Activated naive CD8-positive, alpha-beta T cell treated with anti-CD3 and anti-CD28 coated beads, Interleukin-2, amount 10 ng/mL, durations not matched to agents 7 days and 5 days (primary cell): ENCODE data around the gene RGCC. TPM values are rescaled to one million over a fixed set of nuclear protein-coding genes. Genes with fewer than 3 reads are reported as not detected.
A peak's percentile ranks its signal among the peaks of the same experiment; 100 is the strongest.

Experiments used
- ATAC-seq: fragments of 150-1000 bp; cut with Tn5 transposase; one replicate; pipeline ENCODE4 v1.10.0; 2021; ENCODE audit warnings: low read depth, moderate library complexity
- POLR2A ChIA-PET: fragments of 350-600 bp; sonication (Branson Sonifier 250); formaldehyde crosslinking; loops from one replicate; lab custom pipeline; 2021; ENCODE audit warnings: antibody characterized with exemption; lab: Charles Lee
- DNase-seq: peaks from one replicate; pipeline ENCODE4 v3.0.0; 2021
- H3K27ac Mint-ChIP-seq: one replicate; pipeline ENCODE4 v1.8.0; 2022; ENCODE audit warnings: mild to moderate bottlenecking, mixed read lengths
- H3K27me3 Mint-ChIP-seq: one replicate; pipeline ENCODE4 v1.8.0; 2022; ENCODE audit warnings: mild to moderate bottlenecking, moderate library complexity, mixed read lengths
- H3K36me3 Mint-ChIP-seq: one replicate; pipeline ENCODE4 v1.8.0; 2021; ENCODE audit warnings: mild to moderate bottlenecking, mixed read lengths
- H3K4me1 Mint-ChIP-seq: one replicate; pipeline ENCODE4 v1.8.0; 2021; ENCODE audit warnings: mixed read lengths
- H3K4me3 Mint-ChIP-seq: one replicate; pipeline ENCODE4 v1.8.0; 2022; ENCODE audit warnings: mild to moderate bottlenecking, moderate library complexity, mixed read lengths
- H3K9me3 Mint-ChIP-seq: one replicate; pipeline ENCODE4 v1.8.0; 2021; ENCODE audit warnings: mixed read lengths
- total RNA-seq, 2 experiments: library from RNA; stranded (reverse); gene quantifications; one replicate each; pipeline ENCODE4 v1.2.3, GENCODE V29; 2021

Gene RGCC
- total RNA-seq, 2 experiments from 2014 or later, result 38.7 to 45.3 TPM

GRCh38 chr13:41458187-41458760 is 924 bp downstream of the RGCC start:
- Mint-ChIP-seq H3K36me3 (peaks cover 5% of the 10 kb centered on the region), H3K4me1 (peaks cover 49% of the 10 kb centered on the region), H3K9me3 (no peaks in the 10 kb centered on the region), H3K4me3 (peak overlapping the region; percentile 89), H3K27ac (peak overlapping the region; percentile 88), H3K27me3 (peaks cover 19% of the 10 kb centered on the region)
- POLR2A ChIA-PET, result interaction anchor here (2.2 kb wide), 1 partner anchor 34 kb away, joined by 13 read pairs; no protein-coding TSS in a partner anchor
- DNase-seq (peak; percentile 68), ATAC-seq (peak; percentile 28)

GRCh38 chr13:41458761-41459431 is 1.5 kb downstream of the RGCC start:
- peaks cover 54% of the 10 kb centered on the region for H3K4me1 Mint-ChIP-seq
- POLR2A ChIA-PET, result interaction anchor here (2.2 kb wide), 1 partner anchor 33 kb away, joined by 13 read pairs; no protein-coding TSS in a partner anchor
- H3K9me3 Mint-ChIP-seq, result no peaks in the 10 kb centered on the region
- H3K36me3 Mint-ChIP-seq, result peaks cover 5% of the 10 kb centered on the region
- DNase-seq, result peak; percentile 70
- H3K27me3 Mint-ChIP-seq, result peaks cover 19% of the 10 kb centered on the region
- peak; percentile 15 for ATAC-seq
- H3K4me3 Mint-ChIP-seq, result peak overlapping the region; percentile 89
- peak overlapping the region; percentile 88 for H3K27ac Mint-ChIP-seq

GRCh38 chr13:41459432-41460073 is 2.2 kb downstream of the RGCC start:
- peaks cover 5% of the 10 kb centered on the region for H3K36me3 Mint-ChIP-seq
- H3K9me3 Mint-ChIP-seq, result no peaks in the 10 kb centered on the region
- ATAC-seq (no peak), DNase-seq (no peak)
- H3K4me1 Mint-ChIP-seq, result peaks cover 59% of the 10 kb centered on the region
- POLR2A ChIA-PET, result interaction anchor here (2.2 kb wide), 1 partner anchor 33 kb away, joined by 13 read pairs; no protein-coding TSS in a partner anchor
- peaks cover 19% of the 10 kb centered on the region for H3K27me3 Mint-ChIP-seq
- peak overlapping the region; percentile 88 for H3K27ac Mint-ChIP-seq
- peak overlapping the region; percentile 89 for H3K4me3 Mint-ChIP-seq

GRCh38 chr13:41460074-41460465 is 2.7 kb downstream of the RGCC start:
- peak overlapping the region; percentile 88 for H3K27ac Mint-ChIP-seq
- POLR2A ChIA-PET, result interaction anchor here (2.2 kb wide), 1 partner anchor 32 kb away, joined by 13 read pairs; no protein-coding TSS in a partner anchor
- no peaks in the 10 kb centered on the region for H3K9me3 Mint-ChIP-seq
- peaks cover 65% of the 10 kb centered on the region for H3K4me1 Mint-ChIP-seq
- peaks cover 6% of the 10 kb centered on the region for H3K36me3 Mint-ChIP-seq
- ATAC-seq, result no peak
- H3K27me3 Mint-ChIP-seq, result peaks cover 19% of the 10 kb centered on the region
- no peak for DNase-seq
- peak overlapping the region; percentile 89 for H3K4me3 Mint-ChIP-seq

GRCh38 chr13:41460930-41461329 is 3.6 kb downstream of the RGCC start:
- H3K4me1 Mint-ChIP-seq, result peaks cover 69% of the 10 kb centered on the region
- H3K27ac Mint-ChIP-seq, result peak overlapping the region; percentile 88
- peak overlapping the region; percentile 89 for H3K4me3 Mint-ChIP-seq
- H3K36me3 Mint-ChIP-seq, result peaks cover 7% of the 10 kb centered on the region
- DNase-seq (no peak), ATAC-seq (no peak)
- POLR2A ChIA-PET, result no interaction called here
- H3K9me3 Mint-ChIP-seq, result no peaks in the 10 kb centered on the region
- peaks cover 10% of the 10 kb centered on the region for H3K27me3 Mint-ChIP-seq

- Mint-ChIP-seq H3K4me3 (peak overlapping the region; percentile 82), H3K27me3 (peaks cover 3% of the 10 kb centered on the region), H3K36me3 (peaks cover 11% of the 10 kb centered on the region), H3K4me1 (peaks cover 68% of the 10 kb centered on the region), H3K27ac (peak overlapping the region; percentile 93), H3K9me3 (no peaks in the 10 kb centered on the region)
- POLR2A ChIA-PET, result interaction anchor here (0.9 kb wide), 1 partner anchor 27 kb away, joined by 3 read pairs; no protein-coding TSS in a partner anchor
- ATAC-seq (no peak), DNase-seq (no peak)
Observed at GRCh38 chr13:41461527-41462139, 4.3 kb downstream of the RGCC start.

- Mint-ChIP-seq H3K36me3 (peaks cover 14% of the 10 kb centered on the region), H3K27ac (peak overlapping the region; percentile 93), H3K9me3 (no peaks in the 10 kb centered on the region), H3K27me3 (no peaks in the 10 kb centered on the region), H3K4me3 (peak overlapping the region; percentile 82), H3K4me1 (peaks cover 70% of the 10 kb centered on the region)
- ATAC-seq (no peak), DNase-seq (no peak)
- POLR2A ChIA-PET, result interaction anchor here (0.9 to 1.7 kb wide), 3 partner anchors 25 to 35 kb away, joined by 3 to 6 read pairs (median 5); no protein-coding TSS in a partner anchor
Observed at GRCh38 chr13:41462427-41462826, 5.1 kb downstream of the RGCC start.

- ATAC-seq, result peak; percentile 9
- Mint-ChIP-seq H3K27ac (peak overlapping the region; percentile 93), H3K36me3 (peaks cover 25% of the 10 kb centered on the region), H3K27me3 (no peaks in the 10 kb centered on the region), H3K9me3 (no peaks in the 10 kb centered on the region), H3K4me3 (peak overlapping the region; percentile 58), H3K4me1 (peaks cover 74% of the 10 kb centered on the region)
- peak; percentile 51 for DNase-seq
- POLR2A ChIA-PET, result interaction anchor here (0.7 to 2.7 kb wide), 5 partner anchors 8 to 91 kb away, joined by 3 to 25 read pairs (median 5); no protein-coding TSS in a partner anchor
Observed at GRCh38 chr13:41463838-41464602, 6.7 kb downstream of the RGCC start.

- Mint-ChIP-seq H3K36me3 (peaks cover 35% of the 10 kb centered on the region), H3K27me3 (no peaks in the 10 kb centered on the region), H3K27ac (peak overlapping the region; percentile 93), H3K4me3 (peak overlapping the region; percentile 58), H3K9me3 (no peaks in the 10 kb centered on the region), H3K4me1 (peaks cover 67% of the 10 kb centered on the region)
- ATAC-seq (peak; percentile 92), DNase-seq (peak; percentile 83)
- POLR2A ChIA-PET, result interaction anchor here (0.9 to 2.7 kb wide), 4 partner anchors 24 to 89 kb away, joined by 3 to 25 read pairs (median 4); no protein-coding TSS in a partner anchor
Observed at GRCh38 chr13:41465241-41465847, 8.0 kb downstream of the RGCC start.

GRCh38 chr13:41465898-41466320 is 8.6 kb downstream of the RGCC start:
- peaks cover 64% of the 10 kb centered on the region for H3K4me1 Mint-ChIP-seq
- H3K36me3 Mint-ChIP-seq, result peaks cover 33% of the 10 kb centered on the region
- POLR2A ChIA-PET, result interaction anchor here (0.7 to 2.7 kb wide), 4 partner anchors 22 to 31 kb away, joined by 3 to 25 read pairs (median 4); no protein-coding TSS in a partner anchor
- H3K9me3 Mint-ChIP-seq, result no peaks in the 10 kb centered on the region
- DNase-seq (no peak), ATAC-seq (no peak)
- H3K27me3 Mint-ChIP-seq, result no peaks in the 10 kb centered on the region
- peak overlapping the region; percentile 58 for H3K4me3 Mint-ChIP-seq
- peak overlapping the region; percentile 93 for H3K27ac Mint-ChIP-seq

GRCh38 chr13:41467425-41467945 is 10.1 kb downstream of the RGCC start:
- Mint-ChIP-seq H3K27me3 (no peaks in the 10 kb centered on the region), H3K27ac (no peak overlapping the region), H3K4me1 (peaks cover 59% of the 10 kb centered on the region), H3K4me3 (no peak overlapping the region), H3K9me3 (no peaks in the 10 kb centered on the region), H3K36me3 (peaks cover 39% of the 10 kb centered on the region)
- DNase-seq (no peak), ATAC-seq (no peak)
- POLR2A ChIA-PET, result no interaction called here

GRCh38 chr13:41468631-41469030 is 11.3 kb downstream of the RGCC start:
- H3K4me3 Mint-ChIP-seq, result no peak overlapping the region
- peaks cover 41% of the 10 kb centered on the region for H3K36me3 Mint-ChIP-seq
- DNase-seq, result no peak
- H3K4me1 Mint-ChIP-seq, result peaks cover 51% of the 10 kb centered on the region
- ATAC-seq, result no peak
- H3K27me3 Mint-ChIP-seq, result no peaks in the 10 kb centered on the region
- peak overlapping the region; percentile 17 for H3K27ac Mint-ChIP-seq
- POLR2A ChIA-PET, result no interaction called here
- no peaks in the 10 kb centered on the region for H3K9me3 Mint-ChIP-seq
